Coronary artery (tissue), 2 donors: Measurements from ENCODE around the gene GRM1.

Source experiments
- DNase-seq: peaks from one replicate; pipeline ENCODE4 v3.0.0-alpha.2; 2017; ENCODE audit warnings: low spot score
- H3K27ac ChIP-seq, 2 donors: fragments of 200-600 bp; sonication (generic); one replicate each; pipeline ENCODE4 v1.5.1; 2016 to 2019
- H3K4me3 ChIP-seq: fragments of 200-600 bp; sonication (generic); 2 replicates; pipeline ENCODE4 v1.5.1; 2016; ENCODE audit warnings: mild to moderate bottlenecking, moderate library complexity
- TF ChIP-seq, protein P1 (sequence below): fragments of 200-600 bp; sonication (generic); IDR thresholded peaks from one replicate; pipeline ENCODE4 v1.5.1; 2019; ENCODE audit warnings: antibody characterized with exemption

GRM1 gene

DNA sequence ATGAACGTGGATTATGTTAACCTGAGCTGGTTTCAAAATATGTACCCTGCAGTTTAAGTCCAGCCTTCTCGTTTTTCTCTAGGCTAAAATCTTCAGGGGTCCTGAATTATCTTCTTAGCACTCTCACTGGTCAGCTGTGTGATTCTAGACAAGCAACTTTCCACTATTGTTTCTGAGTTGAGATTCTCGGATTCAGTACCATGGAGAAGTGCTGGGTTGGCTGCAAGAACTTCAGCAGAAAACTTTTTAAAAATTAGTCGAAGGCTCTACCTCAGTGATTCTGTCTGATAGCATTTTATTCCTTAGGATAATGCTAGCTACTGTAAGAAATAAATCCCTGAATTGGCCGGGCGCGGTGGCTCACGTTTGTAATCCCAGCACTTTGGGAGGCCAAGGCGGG, 173.7 kb downstream of the GRM1 start:
- TF ChIP-seq, protein P1, sequence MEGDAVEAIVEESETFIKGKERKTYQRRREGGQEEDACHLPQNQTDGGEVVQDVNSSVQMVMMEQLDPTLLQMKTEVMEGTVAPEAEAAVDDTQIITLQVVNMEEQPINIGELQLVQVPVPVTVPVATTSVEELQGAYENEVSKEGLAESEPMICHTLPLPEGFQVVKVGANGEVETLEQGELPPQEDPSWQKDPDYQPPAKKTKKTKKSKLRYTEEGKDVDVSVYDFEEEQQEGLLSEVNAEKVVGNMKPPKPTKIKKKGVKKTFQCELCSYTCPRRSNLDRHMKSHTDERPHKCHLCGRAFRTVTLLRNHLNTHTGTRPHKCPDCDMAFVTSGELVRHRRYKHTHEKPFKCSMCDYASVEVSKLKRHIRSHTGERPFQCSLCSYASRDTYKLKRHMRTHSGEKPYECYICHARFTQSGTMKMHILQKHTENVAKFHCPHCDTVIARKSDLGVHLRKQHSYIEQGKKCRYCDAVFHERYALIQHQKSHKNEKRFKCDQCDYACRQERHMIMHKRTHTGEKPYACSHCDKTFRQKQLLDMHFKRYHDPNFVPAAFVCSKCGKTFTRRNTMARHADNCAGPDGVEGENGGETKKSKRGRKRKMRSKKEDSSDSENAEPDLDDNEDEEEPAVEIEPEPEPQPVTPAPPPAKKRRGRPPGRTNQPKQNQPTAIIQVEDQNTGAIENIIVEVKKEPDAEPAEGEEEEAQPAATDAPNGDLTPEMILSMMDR: no peak
- H3K27ac ChIP-seq: no peak overlapping the region
- DNase-seq: no peak
- no peak overlapping the region for H3K4me3 ChIP-seq

DNA sequence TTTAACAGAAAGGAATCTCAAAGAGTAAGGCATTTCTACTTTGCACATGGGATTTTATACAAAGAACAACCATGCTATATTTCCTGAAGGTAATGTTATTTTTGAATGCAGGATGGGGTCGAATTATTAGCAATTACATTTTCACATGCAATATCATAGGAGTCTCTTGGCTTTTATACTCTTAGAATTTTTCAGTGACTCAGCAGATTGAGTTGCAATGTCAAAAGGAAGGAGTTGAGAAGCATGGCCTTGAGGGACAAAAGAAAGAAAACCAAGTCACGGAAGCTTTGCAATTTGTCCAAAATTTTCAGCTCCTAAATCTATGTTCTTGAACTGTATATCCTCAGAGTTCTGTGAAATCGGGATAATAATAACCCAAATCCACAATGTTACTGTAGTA, 181.1 kb downstream of the GRM1 start:
- no peak overlapping the region for H3K4me3 ChIP-seq
- H3K27ac ChIP-seq: no peak overlapping the region
- TF ChIP-seq, protein P1: no peak
- no peak for DNase-seq

DNA sequence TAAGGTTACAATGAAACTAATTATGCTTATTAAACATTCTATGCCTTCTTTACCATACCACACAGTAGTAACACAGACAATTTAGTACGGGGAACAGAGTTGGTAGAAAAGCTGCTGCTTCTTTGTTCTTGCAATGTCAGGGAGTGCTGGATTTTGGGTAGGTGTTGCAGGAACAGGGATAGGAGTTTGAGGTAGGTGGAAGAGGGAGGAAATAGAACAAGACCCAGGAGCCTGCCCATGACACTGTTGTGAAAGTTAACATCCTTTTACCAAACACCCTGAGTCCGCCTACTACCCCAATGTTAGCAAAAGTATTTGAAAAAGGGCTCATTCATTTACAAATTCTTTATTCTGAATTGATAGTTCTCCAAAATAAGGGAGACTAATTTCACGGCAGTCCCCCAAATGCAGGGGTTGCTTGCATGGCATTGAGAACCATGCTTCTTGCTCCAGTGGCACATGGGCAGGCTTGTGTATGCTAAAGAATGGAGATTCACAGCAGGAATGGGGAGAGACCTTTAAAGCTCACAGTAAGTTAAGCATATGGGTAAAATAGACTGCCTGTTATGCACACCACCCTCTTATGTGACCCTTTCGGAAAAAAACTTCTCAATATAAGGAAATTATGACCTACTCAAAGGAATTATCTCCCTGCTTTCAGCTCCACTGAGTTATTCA, 181.7 kb downstream of the GRM1 start:
- H3K27ac ChIP-seq: no peak overlapping the region
- TF ChIP-seq, protein P1: no peak
- no peak for DNase-seq
- no peak overlapping the region for H3K4me3 ChIP-seq

DNA sequence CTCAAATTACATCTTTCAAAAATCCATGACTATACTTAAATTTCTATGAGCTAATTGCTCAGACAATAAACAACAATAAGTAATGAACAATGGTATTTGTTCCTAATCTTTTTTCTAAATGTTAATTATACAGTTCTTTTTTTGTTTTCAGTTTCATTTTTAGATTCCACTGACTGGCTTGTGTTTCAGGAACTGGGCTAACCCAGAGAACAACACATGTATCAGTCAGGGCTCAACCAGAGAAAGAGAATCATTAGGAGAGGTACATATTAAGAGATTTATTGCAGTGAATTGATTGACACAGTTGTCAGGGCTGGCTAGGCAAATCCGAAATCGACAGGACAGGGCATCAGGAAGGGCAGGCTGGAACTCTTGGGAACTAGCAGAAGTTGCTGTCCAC, 182.8 kb downstream of the GRM1 start:
- TF ChIP-seq, protein P1: no peak
- no peak for DNase-seq
- Histone ChIP-seq H3K27ac (no peak overlapping the region), H3K4me3 (no peak overlapping the region)

DNA sequence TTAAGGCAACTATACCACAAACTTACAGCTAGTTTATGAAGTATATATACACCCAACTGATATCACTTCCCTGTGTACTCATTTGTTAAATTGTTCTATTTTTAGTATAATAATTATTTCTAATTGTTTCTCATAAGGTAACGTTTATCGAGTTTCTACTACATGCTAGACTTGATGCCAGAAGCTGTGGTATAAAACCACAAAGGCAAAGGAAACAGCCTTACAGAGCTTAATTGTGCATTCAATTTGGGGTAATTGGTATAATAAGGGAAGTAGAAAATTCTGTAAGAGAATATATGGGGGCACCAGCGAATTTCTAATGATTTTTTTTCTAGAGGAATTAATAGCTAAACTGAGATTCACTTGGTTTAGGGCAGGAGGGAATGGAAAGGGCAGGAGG, 183.9 kb downstream of the GRM1 start:
- no peak for DNase-seq
- TF ChIP-seq, protein P1: no peak
- Histone ChIP-seq H3K4me3 (no peak overlapping the region), H3K27ac (no peak overlapping the region)

DNA sequence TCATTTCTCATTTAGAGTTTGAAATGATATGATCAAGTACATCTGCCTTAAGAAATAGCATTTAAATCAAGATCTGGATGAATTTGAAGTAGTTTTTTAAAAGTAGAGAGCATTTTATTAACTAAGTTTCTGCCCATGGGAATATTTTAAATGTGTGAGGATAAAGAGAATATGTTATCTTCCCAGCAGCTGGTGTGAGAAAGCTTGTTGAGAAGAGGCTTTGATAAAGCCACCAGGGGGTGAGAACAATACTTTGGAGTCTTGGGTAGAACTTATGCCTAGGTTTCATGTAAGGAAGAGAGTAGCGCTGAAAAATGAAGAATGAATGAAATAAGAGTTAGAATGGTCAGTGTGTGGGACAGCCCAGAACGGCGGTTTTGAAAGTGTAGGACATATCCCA, 190.2 kb downstream of the GRM1 start:
- no peak for DNase-seq
- Histone ChIP-seq H3K4me3 (no peak overlapping the region), H3K27ac (no peak overlapping the region)
- TF ChIP-seq, protein P1: no peak

DNA sequence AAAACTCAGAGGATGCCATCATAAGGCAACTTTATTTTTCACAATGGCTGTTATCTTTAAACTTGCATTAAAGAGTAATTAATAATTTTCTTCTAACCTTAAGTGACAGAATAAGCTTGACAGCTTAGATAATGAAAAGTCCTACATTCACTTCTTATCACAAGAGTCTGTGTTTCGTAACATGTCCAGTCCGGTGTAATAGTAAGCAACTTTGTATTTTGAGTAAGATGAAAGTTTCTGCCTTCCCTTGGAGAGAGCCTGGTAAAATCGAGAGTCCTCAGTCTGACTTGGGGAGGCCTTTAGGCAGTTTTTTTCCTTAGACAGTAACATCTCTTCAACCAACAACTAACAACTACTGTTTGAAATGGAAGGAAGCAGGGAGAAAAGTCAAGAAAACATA, 195.6 kb downstream of the GRM1 start:
- no peak overlapping the region for H3K27ac ChIP-seq
- DNase-seq: no peak
- H3K4me3 ChIP-seq: no peak overlapping the region
- TF ChIP-seq, protein P1: no peak
